Stimulated activated CD4-positive, alpha-beta T cell treated with anti-CD3 and anti-CD28 coated beads, TNF-alpha, amount 100 ng/mL, for 1 hour (primary cell): ENCODE results near the gene UTP20.
"Not testable (repeated sequence)": the region's sequence is repeated elsewhere in the genome, so short reads cannot be mapped to it uniquely, and the experiment has no call there.

Experiments used
- DNase-seq, 3 donors: peaks; one replicate each; pipeline ENCODE4 v3.0.0-alpha.2; 2020; ENCODE audit warnings: low read depth in 3 of 3, low spot score in 1 of 3

The UTP20 gene

GRCh38 chr12:101325590-101325989 is 45.7 kb downstream of the UTP20 start:
- no peak for DNase-seq

- DNase-seq: no peak
These were observed 47.1 kb downstream of the UTP20 start for GRCh38 chr12:101327051-101327450.

GRCh38 chr12:101327546-101327945 is 47.6 kb downstream of the UTP20 start:
- no peak for DNase-seq

GRCh38 chr12:101328917-101329316 is 49.0 kb downstream of the UTP20 start:
- no peak for DNase-seq

GRCh38 chr12:101330631-101331030 is 50.7 kb downstream of the UTP20 start:
- no peak for DNase-seq

GRCh38 chr12:101336437-101336836 is 56.5 kb downstream of the UTP20 start:
- DNase-seq: no peak

- no peak for DNase-seq
These were observed 58.2 kb downstream of the UTP20 start for GRCh38 chr12:101338087-101338486.

- DNase-seq: no peak
These were observed 64.0 kb downstream of the UTP20 start for GRCh38 chr12:101343893-101344292.

GRCh38 chr12:101351682-101352081 is 71.8 kb downstream of the UTP20 start:
- DNase-seq: no peak

- DNase-seq: no peak
These were observed 76.9 kb downstream of the UTP20 start for GRCh38 chr12:101356794-101357193.

GRCh38 chr12:101361455-101361854 is 81.5 kb downstream of the UTP20 start:
- no peak for DNase-seq

- no peak for DNase-seq
These were observed 88.1 kb downstream of the UTP20 start for GRCh38 chr12:101368016-101368415.

- DNase-seq: no peak
These were observed 92.5 kb downstream of the UTP20 start for GRCh38 chr12:101372431-101372830.

- DNase-seq: no peak
These were observed 95.7 kb downstream of the UTP20 start for GRCh38 chr12:101375573-101375972.

- no peak for DNase-seq
These were observed 99.2 kb downstream of the UTP20 start for GRCh38 chr12:101379149-101379548.

- DNase-seq: not testable (repeated sequence)
These were observed 111.3 kb downstream of the UTP20 start for GRCh38 chr12:101391181-101391580.

GRCh38 chr12:101407049-101407435 is 127.1 kb downstream of the UTP20 start:
- peak in 1 of 3 donors; percentile 6 for DNase-seq

GRCh38 chr12:101407436-101408345 is 127.8 kb downstream of the UTP20 start, which contains the start of gene ARL1:
TSS of gene ARL1 (minus strand) at chr12:101407772. CDS start at chr12:101407645, 127 bp downstream.
- peak; percentile 21 to 76 (median 46) for DNase-seq

GRCh38 chr12:101410169-101410568 is 130.3 kb downstream of the UTP20 start:
- DNase-seq: not testable (repeated sequence)

GRCh38 chr12:101414533-101415119 is 134.7 kb downstream of the UTP20 start:
- DNase-seq: no peak

- DNase-seq: no peak
These were observed 135.3 kb downstream of the UTP20 start for GRCh38 chr12:101415228-101415627.

GRCh38 chr12:101422066-101422465 is 142.2 kb downstream of the UTP20 start:
- DNase-seq: not testable (repeated sequence)
